Suprapubic skin (tissue), 4 donors: Measurements from ENCODE around the gene WDFY1.

Experiments
- EP300 ChIP-seq: sonication (generic); formaldehyde crosslinking; IDR thresholded peaks from one replicate; pipeline ENCODE4 v1.6.1; 2017; ENCODE audit warnings: antibody characterized with exemption
- POLR2A ChIP-seq, 2 donors: fragments of 450-650 bp; IDR thresholded peaks; one replicate each; pipeline ENCODE4 v1.6.1; 2017; ENCODE audit warnings: antibody characterized with exemption in 2 of 2, mild to moderate bottlenecking in 2 of 2, moderate library complexity in 2 of 2
- POLR2AphosphoS5 ChIP-seq, 3 donors: sonication (generic); formaldehyde crosslinking; IDR thresholded peaks; one replicate each; pipeline ENCODE4 v1.6.1; 2017; ENCODE audit warnings: antibody characterized with exemption in 3 of 3
- TF ChIP-seq, protein P1 (sequence below), 2 donors: fragments of 200-600 bp in 1 of 2; fragments of 450-650 bp in 1 of 2; sonication (generic) in 1 of 2; IDR thresholded peaks; one replicate each; pipeline ENCODE4 v1.5.1; 2016 to 2019; ENCODE audit warnings: antibody characterized with exemption in 2 of 2, mild to moderate bottlenecking in 1 of 2, moderate library complexity in 1 of 2

DNA sequence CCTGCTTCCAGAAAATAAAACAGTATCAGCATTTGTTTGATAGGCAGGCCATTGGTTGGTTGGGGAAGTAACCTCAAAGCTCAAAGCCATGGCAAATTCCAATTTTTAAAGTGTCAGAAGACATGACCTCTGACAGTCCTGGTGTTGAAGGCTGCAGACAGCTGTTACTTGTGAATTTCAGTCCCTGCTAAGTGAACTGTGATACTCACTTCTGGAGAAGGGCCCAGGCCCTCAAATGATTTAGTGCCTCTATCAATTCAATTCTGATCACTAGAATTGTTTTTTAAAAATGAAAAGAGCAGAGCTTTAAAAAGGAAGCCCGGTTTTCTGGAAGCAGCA, 35.2 kb upstream of the WDFY1 start:
- TF ChIP-seq POLR2A (IDR thresholded peaks at IDR 0.05) (no peak), POLR2AphosphoS5 (IDR thresholded peaks at IDR 0.05) (no peak), EP300 (no peak)
- TF ChIP-seq, protein P1, sequence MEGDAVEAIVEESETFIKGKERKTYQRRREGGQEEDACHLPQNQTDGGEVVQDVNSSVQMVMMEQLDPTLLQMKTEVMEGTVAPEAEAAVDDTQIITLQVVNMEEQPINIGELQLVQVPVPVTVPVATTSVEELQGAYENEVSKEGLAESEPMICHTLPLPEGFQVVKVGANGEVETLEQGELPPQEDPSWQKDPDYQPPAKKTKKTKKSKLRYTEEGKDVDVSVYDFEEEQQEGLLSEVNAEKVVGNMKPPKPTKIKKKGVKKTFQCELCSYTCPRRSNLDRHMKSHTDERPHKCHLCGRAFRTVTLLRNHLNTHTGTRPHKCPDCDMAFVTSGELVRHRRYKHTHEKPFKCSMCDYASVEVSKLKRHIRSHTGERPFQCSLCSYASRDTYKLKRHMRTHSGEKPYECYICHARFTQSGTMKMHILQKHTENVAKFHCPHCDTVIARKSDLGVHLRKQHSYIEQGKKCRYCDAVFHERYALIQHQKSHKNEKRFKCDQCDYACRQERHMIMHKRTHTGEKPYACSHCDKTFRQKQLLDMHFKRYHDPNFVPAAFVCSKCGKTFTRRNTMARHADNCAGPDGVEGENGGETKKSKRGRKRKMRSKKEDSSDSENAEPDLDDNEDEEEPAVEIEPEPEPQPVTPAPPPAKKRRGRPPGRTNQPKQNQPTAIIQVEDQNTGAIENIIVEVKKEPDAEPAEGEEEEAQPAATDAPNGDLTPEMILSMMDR (IDR thresholded peaks at IDR 0.05) = no peak
